Naive thymus-derived CD4-positive, alpha-beta T cell (primary cell): ENCODE results near the gene SMIM13. TPM values are rescaled to one million over a fixed set of nuclear protein-coding genes. Genes with fewer than 3 reads are reported as not detected.
A peak's percentile ranks its signal among the peaks of the same experiment; 100 is the strongest.

ENCODE experiments used
- ATAC-seq: fragments of 150-1000 bp; cut with Tn5 transposase; 2 replicates; pipeline ENCODE4 v1.10.0; 2021; ENCODE audit warnings: mild to moderate bottlenecking, moderate library complexity
- CTCF ChIA-PET: fragments of 350-600 bp; sonication (Branson Sonifier 250); formaldehyde crosslinking; loops from one replicate; lab custom pipeline; 2021; ENCODE audit warnings: antibody characterized with exemption; lab: Charles Lee
- POLR2A ChIA-PET: fragments of 350-600 bp; sonication (Branson Sonifier 250); formaldehyde crosslinking; loops from one replicate; lab custom pipeline; 2021; ENCODE audit warnings: antibody characterized with exemption, inconsistent platforms; lab: Charles Lee
- DNase-seq, 9 donors: peaks; one replicate each; pipeline versions ENCODE4 v3.0.0 to v3.0.0-alpha.2; 2020 to 2022; ENCODE audit warnings: mixed read lengths in 1 of 9
- H3K27ac ChIP-seq: one replicate; pipeline ENCODE4 v1.7.0; 2013; ENCODE audit warnings: mild to moderate bottlenecking, low read depth, low read length, moderate library complexity
- H3K27me3 ChIP-seq, 2 donors: one replicate each; pipeline ENCODE4 v1.7.0; 2013; ENCODE audit warnings: low read length in 2 of 2, mild to moderate bottlenecking in 2 of 2, moderate library complexity in 2 of 2; ENCODE audit not compliant: control insufficient read depth in 2 of 2, insufficient read depth in 2 of 2
- H3K36me3 ChIP-seq, 3 experiments: 1 replicate in 2 of 3; 2 replicates in 1 of 3; pipeline ENCODE4 v1.7.0; 2013; ENCODE audit warnings: low read length in 3 of 3, mild to moderate bottlenecking in 3 of 3, moderate library complexity in 1 of 3; ENCODE audit not compliant: insufficient read depth in 3 of 3, control insufficient read depth in 2 of 3
- H3K4me1 ChIP-seq, 2 donors: one replicate each; pipeline ENCODE4 v1.7.0; 2013; ENCODE audit warnings: low read length in 2 of 2, mild to moderate bottlenecking in 2 of 2, moderate library complexity in 1 of 2; ENCODE audit not compliant: control insufficient read depth in 2 of 2, insufficient read depth in 2 of 2
- H3K4me3 ChIP-seq: 2 replicates; pipeline ENCODE4 v1.7.0; 2013; ENCODE audit warnings: mild to moderate bottlenecking, low read length
- H3K9me3 ChIP-seq, 3 experiments: 1 replicate in 2 of 3; 2 replicates in 1 of 3; pipeline ENCODE4 v1.7.0; 2013; ENCODE audit warnings: low read length in 3 of 3; ENCODE audit not compliant: control insufficient read depth in 2 of 3
- H3K27ac Mint-ChIP-seq, 9 donors: one replicate each; pipeline ENCODE4 v1.8.0; 2020 to 2022; ENCODE audit warnings: mixed read lengths in 9 of 9, mild to moderate bottlenecking in 8 of 9, moderate library complexity in 5 of 9, inconsistent platforms in 2 of 9
- H3K27me3 Mint-ChIP-seq, 5 donors: one replicate each; pipeline ENCODE4 v1.8.0; 2021 to 2022; ENCODE audit warnings: mixed read lengths in 5 of 5, mild to moderate bottlenecking in 1 of 5
- H3K36me3 Mint-ChIP-seq, 5 donors: one replicate each; pipeline ENCODE4 v1.8.0; 2020 to 2022; ENCODE audit warnings: mixed read lengths in 5 of 5, mild to moderate bottlenecking in 3 of 5, inconsistent platforms in 1 of 5
- H3K4me1 Mint-ChIP-seq, 7 donors: one replicate each; pipeline ENCODE4 v1.8.0; 2020 to 2022; ENCODE audit warnings: mixed read lengths in 7 of 7, mild to moderate bottlenecking in 3 of 7, inconsistent platforms in 1 of 7
- H3K4me3 Mint-ChIP-seq, 10 donors: one replicate each; pipeline ENCODE4 v1.8.0; 2020 to 2022; ENCODE audit warnings: mild to moderate bottlenecking in 10 of 10, mixed read lengths in 10 of 10, moderate library complexity in 6 of 10, inconsistent platforms in 2 of 10
- H3K9me3 Mint-ChIP-seq, 11 donors: one replicate each; pipeline ENCODE4 v1.8.0; 2020 to 2022; ENCODE audit warnings: mixed read lengths in 11 of 11, mild to moderate bottlenecking in 4 of 11, inconsistent platforms in 1 of 11, moderate library complexity in 1 of 11
- intact Hi-C, 2 donors: fragments of 100-400 bp; cut with micrococcal nuclease; formaldehyde crosslinking; loops; one replicate each; pipeline ENCODE4 v1.15.1; 2023
- polyA plus RNA-seq, 2 donors: library from polyadenylated mRNA; unstranded; fragments of 300-500 nt; fragmentation: Illumina TruSeq; gene quantifications; one replicate each; pipeline ENCODE4 v1.2.3, GENCODE V29; 2021
- total RNA-seq, 6 experiments: library from RNA in 5 of 6; stranded (reverse) in 5 of 6; gene quantifications; 1 replicate in 5 of 6; 2 replicates in 1 of 6; pipeline ENCODE4 v1.2.3 and lab custom pipeline; 2021 to 2026

Gene SMIM13
- total and polyA plus RNA-seq, 7 experiments from 2014 or later, result 0.64 to 9.9 (median 4.3) TPM

DNA sequence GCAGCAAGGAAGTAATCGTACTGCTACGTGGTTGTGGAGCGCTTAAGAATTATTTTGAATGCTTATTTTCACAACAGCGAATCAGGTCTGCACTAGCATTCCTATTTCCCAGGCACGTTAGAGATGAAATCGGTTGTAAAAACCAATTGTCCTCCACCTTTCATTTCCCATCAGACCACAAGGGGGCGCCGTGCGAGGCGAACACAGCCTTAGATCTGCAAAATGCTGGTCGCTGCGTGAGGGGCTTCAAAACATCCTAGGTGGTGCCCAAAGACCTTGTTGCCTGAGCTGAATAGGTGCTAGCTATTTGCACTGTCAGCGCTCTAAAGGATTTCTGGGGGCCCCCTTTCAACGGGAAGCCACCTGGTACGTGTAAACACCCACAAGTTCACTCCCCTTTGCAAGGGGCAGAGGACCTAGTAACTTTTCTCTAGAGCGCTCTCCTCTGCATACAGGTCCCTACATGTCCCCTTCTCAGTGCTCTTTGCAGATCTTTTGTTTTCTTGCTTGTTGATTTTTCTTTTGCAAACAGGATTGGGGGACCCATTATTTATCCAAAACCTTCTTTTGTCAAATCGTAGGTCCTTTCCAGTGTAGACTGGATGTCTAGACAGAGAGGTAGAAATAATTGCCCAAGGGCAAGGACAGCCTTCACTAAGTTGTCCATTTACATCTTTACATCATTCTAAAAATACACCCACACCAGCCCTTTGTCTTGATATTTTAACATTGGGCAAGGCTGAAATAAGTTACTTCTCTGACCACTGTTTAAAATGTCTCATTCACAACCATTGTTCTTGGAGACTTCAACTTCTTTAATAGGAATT is 79.1 kb downstream of the SMIM13 start:
- peak overlapping the region; percentile 25 for H3K4me3 ChIP-seq
- intact Hi-C loops, result loop anchor here (1.0 to 2.0 kb wide), 10 partner anchors 27 to 403 kb away; partner anchors contain the start of genes NEDD9 (in 2 of the 2) and SMIM13 (in 1 of the 2)

DNA sequence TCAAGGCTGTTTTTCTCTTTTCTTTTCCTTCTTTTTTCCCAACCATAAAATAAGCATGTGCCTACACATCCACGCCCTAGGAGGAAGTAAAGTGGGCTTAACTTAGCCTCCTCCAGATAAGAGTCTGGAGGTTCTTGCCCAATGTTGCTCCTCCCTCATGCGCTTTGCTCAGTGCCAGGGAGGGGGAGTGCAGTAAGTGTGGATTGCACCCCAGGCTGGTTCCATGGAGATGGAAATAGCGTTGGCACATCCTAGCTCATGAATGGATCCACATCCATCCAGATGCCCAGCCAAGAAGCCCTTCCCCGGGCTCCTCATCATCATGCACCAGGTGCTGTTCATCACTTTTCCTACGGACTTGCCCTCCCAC is 80.6 kb downstream of the SMIM13 start:
- Histone ChIP-seq H3K4me3 (no peak overlapping the region), H3K36me3 (no peaks in the 10 kb centered on the region), H3K9me3 (no peaks in the 10 kb centered on the region), H3K27me3 (no peaks in the 10 kb centered on the region), H3K4me1 (peaks cover 6 to 10% of the 10 kb centered on the region in 2 donors), H3K27ac (no peak overlapping the region)
- H3K36me3 Mint-ChIP-seq, result peaks cover 0 to under 1% (median 0%) of the 10 kb centered on the region in 5 donors
- no peak overlapping the region for H3K4me3 Mint-ChIP-seq
- ATAC-seq (no peak), DNase-seq (no peak)
- peaks cover 0 to 3% (median 0%) of the 10 kb centered on the region in 11 donors for H3K9me3 Mint-ChIP-seq
- no peaks in the 10 kb centered on the region for H3K27me3 Mint-ChIP-seq
- H3K27ac Mint-ChIP-seq, result peak overlapping the region in 1 of 9 donors; percentile 57
- intact Hi-C loops, result no loop called here
- H3K4me1 Mint-ChIP-seq, result peaks cover 2 to 14% (median 10%) of the 10 kb centered on the region in 7 donors
- POLR2A ChIA-PET, result no interaction called here
- CTCF ChIA-PET, result interaction anchor here (0.7 to 3.6 kb wide), 4 partner anchors 229 to 324 kb away, joined by 3 to 20 read pairs (median 4); no protein-coding TSS in a partner anchor

More for the DNA sequence above, 79.1 kb downstream of the SMIM13 start:
- no peak overlapping the region for H3K27ac ChIP-seq
- H3K27me3 Mint-ChIP-seq, result no peaks in the 10 kb centered on the region
- H3K27ac Mint-ChIP-seq, result peak overlapping the region in 2 of 9 donors; percentile 12 to 16
- peaks cover 6 to 10% of the 10 kb centered on the region in 2 donors for H3K4me1 ChIP-seq
- no peaks in the 10 kb centered on the region for H3K27me3 ChIP-seq
- H3K9me3 ChIP-seq, result no peaks in the 10 kb centered on the region
- ChIA-PET POLR2A (no interaction called here), CTCF (interaction anchor here (0.6 to 3.0 kb wide), 9 partner anchors 10 to 1266 kb away, joined by 3 to 35 read pairs (median 3); no protein-coding TSS in a partner anchor)
- no peaks in the 10 kb centered on the region for H3K36me3 ChIP-seq
- peak overlapping the region in 8 of 10 donors; percentile 6 to 64 (median 53) for H3K4me3 Mint-ChIP-seq
- no peaks in the 10 kb centered on the region for H3K36me3 Mint-ChIP-seq
- H3K9me3 Mint-ChIP-seq, result no peaks in the 10 kb centered on the region
- peaks cover 2 to 14% (median 10%) of the 10 kb centered on the region in 7 donors for H3K4me1 Mint-ChIP-seq
- DNase-seq (peak; percentile 45 to 82 (median 68)), ATAC-seq (peak; percentile 79)

DNA sequence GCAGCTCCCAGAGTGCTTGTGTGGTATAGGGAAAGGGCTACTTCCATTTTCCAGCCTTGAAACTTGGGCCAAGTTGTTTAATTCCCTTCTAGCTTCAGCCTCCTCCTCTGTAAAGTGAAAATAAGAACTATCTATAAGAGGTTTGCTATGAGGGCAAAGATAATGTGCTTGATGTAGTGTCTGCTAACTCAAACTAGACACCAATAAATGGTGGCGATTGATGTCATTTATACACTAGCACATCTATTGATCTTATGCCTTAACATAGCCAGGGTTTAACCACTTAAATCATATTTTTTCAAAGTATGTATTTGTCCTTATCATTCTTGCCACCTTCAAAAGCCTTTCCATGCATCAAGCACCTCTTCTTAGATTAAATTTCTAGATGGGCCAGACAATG is 83.6 kb downstream of the SMIM13 start:
- no peaks in the 10 kb centered on the region for H3K27me3 ChIP-seq
- ChIA-PET CTCF (interaction anchor here (0.7 to 3.6 kb wide), 2 partner anchors 40 to 319 kb away, joined by 3 to 20 read pairs; no protein-coding TSS in a partner anchor), POLR2A (no interaction called here)
- H3K4me1 Mint-ChIP-seq, result peaks cover 2 to 12% (median 8%) of the 10 kb centered on the region in 7 donors
- no peak overlapping the region for H3K27ac Mint-ChIP-seq
- no peaks in the 10 kb centered on the region for H3K27me3 Mint-ChIP-seq
- H3K4me1 ChIP-seq, result peaks cover 5 to 7% of the 10 kb centered on the region in 2 donors
- no peaks in the 10 kb centered on the region for H3K36me3 ChIP-seq
- DNase-seq (no peak), ATAC-seq (no peak)
- no peaks in the 10 kb centered on the region for H3K9me3 ChIP-seq
- H3K4me3 ChIP-seq, result no peak overlapping the region
- intact Hi-C loops, result no loop called here
- H3K36me3 Mint-ChIP-seq, result peaks cover 0 to 18% (median 10%) of the 10 kb centered on the region in 5 donors
- H3K9me3 Mint-ChIP-seq, result peaks cover 0 to 28% (median 11%) of the 10 kb centered on the region in 11 donors
- H3K27ac ChIP-seq, result no peak overlapping the region
- no peak overlapping the region for H3K4me3 Mint-ChIP-seq

DNA sequence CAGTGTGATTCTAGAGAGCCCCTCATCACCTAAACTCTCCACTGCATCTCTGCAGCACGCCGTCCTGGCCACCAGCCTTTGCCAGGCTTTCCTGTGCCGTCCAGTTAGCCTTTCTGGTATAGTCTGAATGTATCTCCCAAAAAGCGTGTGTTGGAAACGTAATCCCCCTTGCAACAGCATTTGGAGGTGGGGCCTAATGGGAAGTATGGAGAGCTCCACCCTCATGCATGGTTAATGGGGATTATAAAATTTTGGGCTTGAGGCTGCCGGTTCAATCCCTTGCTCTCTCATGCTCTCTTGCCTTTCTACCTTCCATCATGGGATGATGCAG is 85.4 kb downstream of the SMIM13 start:
- no peak for ATAC-seq
- H3K36me3 ChIP-seq, result peaks cover 0 to 4% (median 0%) of the 10 kb centered on the region in 3 experiments
- Mint-ChIP-seq H3K4me1 (peaks cover 0 to 5% (median 0%) of the 10 kb centered on the region in 7 donors), H3K4me3 (no peak overlapping the region), H3K27me3 (no peaks in the 10 kb centered on the region), H3K27ac (no peak overlapping the region), H3K9me3 (peaks cover 0 to 41% (median 16%) of the 10 kb centered on the region in 11 donors), H3K36me3 (peaks cover 8 to 32% (median 23%) of the 10 kb centered on the region in 5 donors)
- intact Hi-C loops, result no loop called here
- no peak overlapping the region for H3K4me3 ChIP-seq
- H3K27me3 ChIP-seq, result no peaks in the 10 kb centered on the region
- no peak for DNase-seq
- H3K4me1 ChIP-seq, result no peaks in the 10 kb centered on the region
- H3K27ac ChIP-seq, result no peak overlapping the region
- H3K9me3 ChIP-seq, result no peaks in the 10 kb centered on the region
- POLR2A ChIA-PET, result no interaction called here
- CTCF ChIA-PET, result no interaction called here

DNA sequence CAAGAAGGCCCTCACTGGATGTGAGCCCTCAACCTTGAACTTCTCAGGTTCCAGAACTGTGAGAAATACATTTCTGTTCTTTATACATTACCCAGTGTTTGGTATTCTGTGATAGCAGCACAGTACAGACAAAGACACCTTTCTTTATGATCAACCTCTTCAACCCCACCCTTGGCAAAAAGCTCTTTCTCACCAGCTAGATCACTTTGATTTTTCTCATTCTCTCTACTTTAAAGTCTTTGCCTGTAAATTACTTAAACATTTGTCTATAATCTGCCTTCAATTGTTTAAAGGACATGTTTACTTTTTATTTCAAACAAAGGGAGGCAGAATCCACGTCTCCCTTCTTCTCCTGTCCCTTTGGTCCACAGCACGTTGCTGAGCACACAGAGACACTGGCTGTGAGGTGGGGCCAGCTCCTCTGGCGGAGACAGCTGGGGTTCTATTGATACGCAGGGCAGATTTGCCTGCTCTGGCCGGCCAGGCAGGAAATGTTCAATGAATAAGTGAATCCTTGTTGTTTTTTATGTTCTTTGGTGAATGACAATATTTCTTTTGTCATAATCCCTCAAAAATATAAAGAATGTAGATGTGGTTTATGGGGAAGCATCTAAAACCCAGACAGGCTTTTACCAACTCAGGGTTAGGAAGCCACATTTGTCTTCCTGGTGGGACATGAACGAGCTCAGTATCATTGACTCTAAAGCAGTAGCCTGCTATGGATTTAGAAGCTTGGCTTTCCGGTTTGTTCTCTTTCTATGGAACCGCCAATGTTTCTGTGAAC is 86.0 kb downstream of the SMIM13 start:
- DNase-seq (no peak), ATAC-seq (no peak)
- H3K27ac Mint-ChIP-seq, result no peak overlapping the region
- H3K36me3 ChIP-seq, result peaks cover 0 to 10% (median 0%) of the 10 kb centered on the region in 3 experiments
- no peak overlapping the region for H3K4me3 ChIP-seq
- POLR2A ChIA-PET, result no interaction called here
- intact Hi-C loops, result no loop called here
- H3K9me3 ChIP-seq, result no peaks in the 10 kb centered on the region
- CTCF ChIA-PET, result interaction anchor here (0.8 kb wide), 1 partner anchor 317 kb away, joined by 6 read pairs; no protein-coding TSS in a partner anchor
- H3K4me1 ChIP-seq, result no peaks in the 10 kb centered on the region
- H3K4me1 Mint-ChIP-seq, result peaks cover 0 to 3% (median 0%) of the 10 kb centered on the region in 7 donors
- peaks cover 12 to 38% (median 29%) of the 10 kb centered on the region in 5 donors for H3K36me3 Mint-ChIP-seq
- no peaks in the 10 kb centered on the region for H3K27me3 ChIP-seq
- no peak overlapping the region for H3K4me3 Mint-ChIP-seq
- H3K27me3 Mint-ChIP-seq, result no peaks in the 10 kb centered on the region
- peaks cover 0 to 41% (median 16%) of the 10 kb centered on the region in 11 donors for H3K9me3 Mint-ChIP-seq
- H3K27ac ChIP-seq, result no peak overlapping the region

DNA sequence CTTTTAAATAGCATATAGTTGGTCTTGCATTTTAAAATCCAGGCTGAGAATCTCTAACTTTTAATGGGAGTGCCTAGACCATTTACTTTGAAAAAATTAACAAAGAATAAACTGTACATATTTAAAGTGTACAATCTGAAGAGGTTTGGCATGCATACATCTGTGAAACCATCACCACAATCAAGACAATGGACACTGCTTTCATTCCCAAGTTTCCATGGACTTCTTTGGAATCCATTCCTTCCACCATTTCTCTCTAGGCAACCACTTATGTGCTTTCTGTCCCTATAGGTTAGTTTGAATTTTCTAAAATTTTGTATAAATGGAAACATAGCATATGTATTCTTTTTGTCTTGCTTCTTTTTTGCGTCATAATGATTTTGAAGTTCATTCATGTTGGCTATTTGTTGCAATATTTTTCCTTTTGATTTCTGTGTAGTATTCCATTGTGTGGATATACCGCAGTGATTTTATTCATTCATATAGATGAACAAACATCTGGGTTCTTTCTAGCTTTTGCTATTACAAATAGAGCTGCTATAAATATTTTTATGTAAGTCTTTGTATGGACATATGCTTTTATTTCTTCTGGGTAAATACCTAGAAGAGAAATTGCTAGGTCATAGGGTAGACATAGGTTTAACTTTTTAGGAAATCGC is 88.0 kb downstream of the SMIM13 start:
- no peaks in the 10 kb centered on the region for H3K9me3 ChIP-seq
- peaks cover 0 to 28% (median 7%) of the 10 kb centered on the region in 3 experiments for H3K36me3 ChIP-seq
- Mint-ChIP-seq H3K9me3 (peaks cover 0 to 41% (median 16%) of the 10 kb centered on the region in 11 donors), H3K27ac (no peak overlapping the region), H3K4me3 (no peak overlapping the region), H3K27me3 (no peaks in the 10 kb centered on the region), H3K36me3 (peaks cover 23 to 54% (median 42%) of the 10 kb centered on the region in 5 donors), H3K4me1 (peaks cover 0 to 3% (median 0%) of the 10 kb centered on the region in 7 donors)
- no peaks in the 10 kb centered on the region for H3K27me3 ChIP-seq
- H3K4me1 ChIP-seq, result no peaks in the 10 kb centered on the region
- POLR2A ChIA-PET, result no interaction called here
- no peak overlapping the region for H3K4me3 ChIP-seq
- no peak for DNase-seq
- no peak for ATAC-seq
- intact Hi-C loops, result no loop called here
- CTCF ChIA-PET, result no interaction called here
- no peak overlapping the region for H3K27ac ChIP-seq
